Activated CD8-positive, alpha-beta T cell treated with anti-CD3 and anti-CD28 coated beads for 36 hours (primary cell): ENCODE data around the gene CREBRF. TPM values are rescaled to one million over a fixed set of nuclear protein-coding genes. Genes with fewer than 3 reads are reported as not detected.
"Not testable (repeated sequence)": the region's sequence is repeated elsewhere in the genome, so short reads cannot be mapped to it uniquely, and the experiment has no call there.

ENCODE experiments used
- ATAC-seq: fragments of 200-7000 bp; cut with Tn5 transposase; one replicate; pipeline ENCODE4 v1.10.0; 2021; ENCODE audit warnings: mild to moderate bottlenecking, moderate library complexity
- CTCF ChIA-PET: fragments of 350-600 bp; sonication (Branson Sonifier 250); formaldehyde crosslinking; loops from one replicate; lab custom pipeline; 2021; ENCODE audit warnings: antibody characterized with exemption; lab: Charles Lee
- POLR2A ChIA-PET: fragments of 350-600 bp; sonication (Branson Sonifier 250); formaldehyde crosslinking; loops from one replicate; lab custom pipeline; 2021; ENCODE audit warnings: antibody characterized with exemption; lab: Charles Lee
- DNase-seq: peaks from one replicate; pipeline ENCODE4 v3.0.0-alpha.2; 2020
- H3K27ac Mint-ChIP-seq: one replicate; pipeline ENCODE4 v1.8.0; 2021; ENCODE audit warnings: mild to moderate bottlenecking, mixed read lengths
- H3K27me3 Mint-ChIP-seq: one replicate; pipeline ENCODE4 v1.8.0; 2021; ENCODE audit warnings: mixed read lengths
- H3K36me3 Mint-ChIP-seq: one replicate; pipeline ENCODE4 v1.8.0; 2021; ENCODE audit warnings: low read depth, mixed read lengths
- H3K4me1 Mint-ChIP-seq: one replicate; pipeline ENCODE4 v1.8.0; 2021; ENCODE audit warnings: low read depth, mixed read lengths
- H3K4me3 Mint-ChIP-seq: one replicate; pipeline ENCODE4 v1.8.0; 2021; ENCODE audit warnings: mild to moderate bottlenecking, moderate library complexity, mixed read lengths
- H3K9me3 Mint-ChIP-seq: one replicate; pipeline ENCODE4 v1.8.0; 2021; ENCODE audit warnings: mixed read lengths
- CTCF ChIP-seq: fragments of 200-600 bp; IDR thresholded peaks from one replicate; pipeline ENCODE4 v1.8.0; 2022; ENCODE audit warnings: antibody characterized with exemption, mild to moderate bottlenecking
- intact Hi-C: fragments of 100-400 bp; cut with micrococcal nuclease; formaldehyde crosslinking; loops from one replicate; pipeline ENCODE4 v1.10.0; 2022
- total RNA-seq, 2 experiments: library from RNA; stranded (reverse); gene quantifications; one replicate each; pipeline ENCODE4 v1.2.3, GENCODE V29; 2021

Gene CREBRF
- total RNA-seq, 2 experiments from 2014 or later: 9.3 to 10.2 TPM

GRCh38 chr5:173016598-173017046, 39.5 kb upstream of the CREBRF start:
- TF ChIP-seq CTCF: no peak
- Mint-ChIP-seq H3K27me3 (no peaks in the 10 kb centered on the region), H3K9me3 (no peaks in the 10 kb centered on the region), H3K4me3 (no peak overlapping the region), H3K27ac (peak overlapping the region; percentile 75), H3K36me3 (peaks cover 24% of the 10 kb centered on the region), H3K4me1 (peaks cover 42% of the 10 kb centered on the region)
- ATAC-seq (peak; percentile 34), DNase-seq (no peak)
- intact Hi-C loops: no loop called here
- POLR2A ChIA-PET: no interaction called here
- CTCF ChIA-PET: interaction anchor here (1.0 to 1.1 kb wide), 2 partner anchors 8 to 122 kb away, joined by 3 to 4 read pairs; no protein-coding TSS in a partner anchor

GRCh38 chr5:173017087-173017486, 39.1 kb upstream of the CREBRF start:
- DNase-seq, H3K4me3 Mint-ChIP-seq, H3K27me3 Mint-ChIP-seq, ATAC-seq, H3K9me3 Mint-ChIP-seq, POLR2A ChIA-PET, intact Hi-C loops: not testable (repeated sequence)
- CTCF ChIA-PET: interaction anchor here (1.0 to 1.1 kb wide), 2 partner anchors 8 to 122 kb away, joined by 3 to 4 read pairs; no protein-coding TSS in a partner anchor
- Mint-ChIP-seq H3K36me3 (peaks cover 26% of the 10 kb centered on the region), H3K27ac (peak overlapping the region; percentile 75), H3K4me1 (peaks cover 39% of the 10 kb centered on the region)

- TF ChIP-seq CTCF: no peak
- H3K27ac Mint-ChIP-seq: peak overlapping the region; percentile 43
- no peak overlapping the region for H3K4me3 Mint-ChIP-seq
- peaks cover 28% of the 10 kb centered on the region for H3K36me3 Mint-ChIP-seq
- DNase-seq (no peak), ATAC-seq (no peak)
- POLR2A ChIA-PET: interaction anchor here (0.6 kb wide), 1 partner anchor 81 kb away, joined by 3 read pairs; no protein-coding TSS in a partner anchor
- no peaks in the 10 kb centered on the region for H3K27me3 Mint-ChIP-seq
- no peaks in the 10 kb centered on the region for H3K9me3 Mint-ChIP-seq
- intact Hi-C loops: no loop called here
- peaks cover 37% of the 10 kb centered on the region for H3K4me1 Mint-ChIP-seq
- CTCF ChIA-PET: interaction anchor here (1.4 to 1.6 kb wide), 2 partner anchors 8 to 17 kb away, joined by 3 to 4 read pairs; no protein-coding TSS in a partner anchor
Observed at GRCh38 chr5:173018358-173018757, 37.8 kb upstream of the CREBRF start.

- intact Hi-C loops: no loop called here
- no peak for TF ChIP-seq CTCF
- Mint-ChIP-seq H3K9me3 (no peaks in the 10 kb centered on the region), H3K27ac (peak overlapping the region; percentile 64), H3K36me3 (peaks cover 32% of the 10 kb centered on the region), H3K27me3 (no peaks in the 10 kb centered on the region), H3K4me3 (no peak overlapping the region), H3K4me1 (peaks cover 27% of the 10 kb centered on the region)
- CTCF ChIA-PET: no interaction called here
- DNase-seq (no peak), ATAC-seq (no peak)
- POLR2A ChIA-PET: interaction anchor here (1.0 kb wide), 1 partner anchor 19 kb away, joined by 3 read pairs; no protein-coding TSS in a partner anchor
Observed at GRCh38 chr5:173020154-173020581, 36.0 kb upstream of the CREBRF start.

- Mint-ChIP-seq H3K27ac (no peak overlapping the region), H3K4me3 (no peak overlapping the region), H3K9me3 (no peaks in the 10 kb centered on the region), H3K4me1 (peaks cover 23% of the 10 kb centered on the region), H3K36me3 (peaks cover 34% of the 10 kb centered on the region), H3K27me3 (no peaks in the 10 kb centered on the region)
- ChIA-PET POLR2A (no interaction called here), CTCF (interaction anchor here (0.9 kb wide), 1 partner anchor 143 kb away, joined by 3 read pairs; no protein-coding TSS in a partner anchor)
- DNase-seq: no peak
- no peak for ATAC-seq
- intact Hi-C loops: no loop called here
- no peak for TF ChIP-seq CTCF
Observed at GRCh38 chr5:173020643-173021042, 35.5 kb upstream of the CREBRF start.
